ENCODE data around the gene PAFAH2. TPM values are rescaled to one million over a fixed set of nuclear protein-coding genes. Genes with fewer than 3 reads are reported as not detected.

Gene PAFAH2
- total and polyA plus RNA-seq, 2 of the 13 experiments (the other 11 are each of a cell fraction or from before 2014, with no cell fraction given), result 6.9 to 9.4 TPM

DNA sequence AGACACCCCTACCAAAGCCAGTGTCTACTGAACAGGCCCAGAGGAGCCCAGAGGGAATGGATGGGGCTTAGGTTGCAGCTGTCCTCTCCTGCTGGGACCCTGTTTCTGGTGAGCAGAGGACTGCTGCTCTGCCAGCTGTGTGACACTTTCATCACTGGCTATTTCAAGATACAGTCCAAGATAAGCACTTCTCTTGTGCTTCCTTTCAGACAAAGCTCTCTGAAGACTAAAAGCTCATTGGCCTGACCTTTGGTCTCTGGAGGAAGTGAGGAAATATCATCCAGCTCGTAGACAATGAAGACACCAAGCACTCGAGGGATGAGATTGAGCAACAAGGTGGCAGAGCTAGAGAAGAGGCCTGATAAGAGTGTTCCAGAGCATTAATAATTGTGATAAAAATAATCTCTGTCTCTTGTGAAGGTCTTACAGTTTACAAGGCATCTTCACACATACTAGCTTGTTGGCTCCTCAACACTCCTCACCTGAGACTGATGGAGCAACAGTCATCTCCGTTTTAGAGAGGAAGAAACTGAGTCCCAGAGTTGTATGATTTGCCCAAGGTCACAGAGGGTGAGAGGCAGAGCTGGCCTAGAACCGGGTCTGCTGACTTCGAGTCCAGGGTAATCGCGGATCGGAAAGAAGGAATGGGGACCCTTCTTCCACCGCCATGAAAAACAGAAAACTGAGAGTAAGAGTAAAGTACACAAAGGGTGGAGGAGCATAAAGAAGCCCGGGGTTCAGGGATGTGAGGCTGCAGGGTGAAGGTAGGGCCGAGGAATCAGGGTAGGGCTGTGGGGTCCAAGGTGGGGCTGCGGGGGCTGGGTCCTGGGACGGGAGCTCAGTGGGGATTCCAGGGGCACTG lies 666 bp downstream of the PAFAH2 start (continued):
- TF ChIP-seq ZNF768 (CRISPR knock-in tag; IDR thresholded peaks at IDR 0.05) (no peak), ZNF224 (CRISPR knock-in tag; IDR thresholded peaks at IDR 0.05) (no peak), GATAD1 (CRISPR knock-in tag; IDR thresholded peaks at IDR 0.05) (no peak), ZNF558 (CRISPR knock-in tag; IDR thresholded peaks at IDR 0.05; ENCODE audit: borderline replicate concordance) (no peak), ZSCAN21 (CRISPR knock-in tag; IDR thresholded peaks at IDR 0.05; ENCODE audit: borderline replicate concordance) (no peak), FOXC1 (CRISPR knock-in tag; IDR thresholded peaks at IDR 0.05; ENCODE audit: borderline replicate concordance) (no peak), KDM5B (CRISPR knock-in tag; IDR thresholded peaks at IDR 0.05; ENCODE audit: borderline replicate concordance) (no peak), RARG (CRISPR knock-in tag; IDR thresholded peaks at IDR 0.05; ENCODE audit: low read depth) (no peak), HDAC6 (IDR thresholded peaks at IDR 0.05; ENCODE audit: low read depth, low read length) (no peak)
- TF ChIP-seq, protein P1, sequence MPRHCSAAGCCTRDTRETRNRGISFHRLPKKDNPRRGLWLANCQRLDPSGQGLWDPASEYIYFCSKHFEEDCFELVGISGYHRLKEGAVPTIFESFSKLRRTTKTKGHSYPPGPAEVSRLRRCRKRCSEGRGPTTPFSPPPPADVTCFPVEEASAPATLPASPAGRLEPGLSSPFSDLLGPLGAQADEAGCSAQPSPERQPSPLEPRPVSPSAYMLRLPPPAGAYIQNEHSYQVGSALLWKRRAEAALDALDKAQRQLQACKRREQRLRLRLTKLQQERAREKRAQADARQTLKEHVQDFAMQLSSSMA (CRISPR knock-in tag; IDR thresholded peaks at IDR 0.05), result no peak
- TF ChIP-seq, protein P2, sequence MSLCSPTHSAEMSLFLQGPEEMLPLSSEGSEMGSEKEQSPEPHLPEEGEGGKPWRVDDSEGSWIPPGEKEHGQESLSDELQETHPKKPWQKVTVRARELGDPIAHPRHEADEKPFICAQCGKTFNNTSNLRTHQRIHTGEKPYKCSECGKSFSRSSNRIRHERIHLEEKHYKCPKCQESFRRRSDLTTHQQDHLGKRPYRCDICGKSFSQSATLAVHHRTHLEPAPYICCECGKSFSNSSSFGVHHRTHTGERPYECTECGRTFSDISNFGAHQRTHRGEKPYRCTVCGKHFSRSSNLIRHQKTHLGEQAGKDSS (CRISPR knock-in tag; IDR thresholded peaks at IDR 0.05; ENCODE audit: borderline replicate concordance, low read depth), result no peak
- TF ChIP-seq, protein P3, sequence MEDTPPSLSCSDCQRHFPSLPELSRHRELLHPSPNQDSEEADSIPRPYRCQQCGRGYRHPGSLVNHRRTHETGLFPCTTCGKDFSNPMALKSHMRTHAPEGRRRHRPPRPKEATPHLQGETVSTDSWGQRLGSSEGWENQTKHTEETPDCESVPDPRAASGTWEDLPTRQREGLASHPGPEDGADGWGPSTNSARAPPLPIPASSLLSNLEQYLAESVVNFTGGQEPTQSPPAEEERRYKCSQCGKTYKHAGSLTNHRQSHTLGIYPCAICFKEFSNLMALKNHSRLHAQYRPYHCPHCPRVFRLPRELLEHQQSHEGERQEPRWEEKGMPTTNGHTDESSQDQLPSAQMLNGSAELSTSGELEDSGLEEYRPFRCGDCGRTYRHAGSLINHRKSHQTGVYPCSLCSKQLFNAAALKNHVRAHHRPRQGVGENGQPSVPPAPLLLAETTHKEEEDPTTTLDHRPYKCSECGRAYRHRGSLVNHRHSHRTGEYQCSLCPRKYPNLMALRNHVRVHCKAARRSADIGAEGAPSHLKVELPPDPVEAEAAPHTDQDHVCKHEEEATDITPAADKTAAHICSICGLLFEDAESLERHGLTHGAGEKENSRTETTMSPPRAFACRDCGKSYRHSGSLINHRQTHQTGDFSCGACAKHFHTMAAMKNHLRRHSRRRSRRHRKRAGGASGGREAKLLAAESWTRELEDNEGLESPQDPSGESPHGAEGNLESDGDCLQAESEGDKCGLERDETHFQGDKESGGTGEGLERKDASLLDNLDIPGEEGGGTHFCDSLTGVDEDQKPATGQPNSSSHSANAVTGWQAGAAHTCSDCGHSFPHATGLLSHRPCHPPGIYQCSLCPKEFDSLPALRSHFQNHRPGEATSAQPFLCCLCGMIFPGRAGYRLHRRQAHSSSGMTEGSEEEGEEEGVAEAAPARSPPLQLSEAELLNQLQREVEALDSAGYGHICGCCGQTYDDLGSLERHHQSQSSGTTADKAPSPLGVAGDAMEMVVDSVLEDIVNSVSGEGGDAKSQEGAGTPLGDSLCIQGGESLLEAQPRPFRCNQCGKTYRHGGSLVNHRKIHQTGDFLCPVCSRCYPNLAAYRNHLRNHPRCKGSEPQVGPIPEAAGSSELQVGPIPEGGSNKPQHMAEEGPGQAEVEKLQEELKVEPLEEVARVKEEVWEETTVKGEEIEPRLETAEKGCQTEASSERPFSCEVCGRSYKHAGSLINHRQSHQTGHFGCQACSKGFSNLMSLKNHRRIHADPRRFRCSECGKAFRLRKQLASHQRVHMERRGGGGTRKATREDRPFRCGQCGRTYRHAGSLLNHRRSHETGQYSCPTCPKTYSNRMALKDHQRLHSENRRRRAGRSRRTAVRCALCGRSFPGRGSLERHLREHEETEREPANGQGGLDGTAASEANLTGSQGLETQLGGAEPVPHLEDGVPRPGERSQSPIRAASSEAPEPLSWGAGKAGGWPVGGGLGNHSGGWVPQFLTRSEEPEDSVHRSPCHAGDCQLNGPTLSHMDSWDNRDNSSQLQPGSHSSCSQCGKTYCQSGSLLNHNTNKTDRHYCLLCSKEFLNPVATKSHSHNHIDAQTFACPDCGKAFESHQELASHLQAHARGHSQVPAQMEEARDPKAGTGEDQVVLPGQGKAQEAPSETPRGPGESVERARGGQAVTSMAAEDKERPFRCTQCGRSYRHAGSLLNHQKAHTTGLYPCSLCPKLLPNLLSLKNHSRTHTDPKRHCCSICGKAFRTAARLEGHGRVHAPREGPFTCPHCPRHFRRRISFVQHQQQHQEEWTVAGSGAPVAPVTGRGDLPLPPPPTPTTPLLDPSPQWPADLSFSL (CRISPR knock-in tag; IDR thresholded peaks at IDR 0.05), result no peak
- TF ChIP-seq, protein P4, sequence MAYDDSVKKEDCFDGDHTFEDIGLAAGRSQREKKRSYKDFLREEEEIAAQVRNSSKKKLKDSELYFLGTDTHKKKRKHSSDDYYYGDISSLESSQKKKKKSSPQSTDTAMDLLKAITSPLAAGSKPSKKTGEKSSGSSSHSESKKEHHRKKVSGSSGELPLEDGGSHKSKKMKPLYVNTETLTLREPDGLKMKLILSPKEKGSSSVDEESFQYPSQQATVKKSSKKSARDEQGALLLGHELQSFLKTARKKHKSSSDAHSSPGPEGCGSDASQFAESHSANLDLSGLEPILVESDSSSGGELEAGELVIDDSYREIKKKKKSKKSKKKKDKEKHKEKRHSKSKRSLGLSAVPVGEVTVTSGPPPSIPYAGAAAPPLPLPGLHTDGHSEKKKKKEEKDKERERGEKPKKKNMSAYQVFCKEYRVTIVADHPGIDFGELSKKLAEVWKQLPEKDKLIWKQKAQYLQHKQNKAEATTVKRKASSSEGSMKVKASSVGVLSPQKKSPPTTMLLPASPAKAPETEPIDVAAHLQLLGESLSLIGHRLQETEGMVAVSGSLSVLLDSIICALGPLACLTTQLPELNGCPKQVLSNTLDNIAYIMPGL (CRISPR knock-in tag; IDR thresholded peaks at IDR 0.05; ENCODE audit: borderline replicate concordance in 1 of 2, low read depth in 1 of 2), result no peak; a peak in 2 of 4 replicates
- TF ChIP-seq, protein P5, sequence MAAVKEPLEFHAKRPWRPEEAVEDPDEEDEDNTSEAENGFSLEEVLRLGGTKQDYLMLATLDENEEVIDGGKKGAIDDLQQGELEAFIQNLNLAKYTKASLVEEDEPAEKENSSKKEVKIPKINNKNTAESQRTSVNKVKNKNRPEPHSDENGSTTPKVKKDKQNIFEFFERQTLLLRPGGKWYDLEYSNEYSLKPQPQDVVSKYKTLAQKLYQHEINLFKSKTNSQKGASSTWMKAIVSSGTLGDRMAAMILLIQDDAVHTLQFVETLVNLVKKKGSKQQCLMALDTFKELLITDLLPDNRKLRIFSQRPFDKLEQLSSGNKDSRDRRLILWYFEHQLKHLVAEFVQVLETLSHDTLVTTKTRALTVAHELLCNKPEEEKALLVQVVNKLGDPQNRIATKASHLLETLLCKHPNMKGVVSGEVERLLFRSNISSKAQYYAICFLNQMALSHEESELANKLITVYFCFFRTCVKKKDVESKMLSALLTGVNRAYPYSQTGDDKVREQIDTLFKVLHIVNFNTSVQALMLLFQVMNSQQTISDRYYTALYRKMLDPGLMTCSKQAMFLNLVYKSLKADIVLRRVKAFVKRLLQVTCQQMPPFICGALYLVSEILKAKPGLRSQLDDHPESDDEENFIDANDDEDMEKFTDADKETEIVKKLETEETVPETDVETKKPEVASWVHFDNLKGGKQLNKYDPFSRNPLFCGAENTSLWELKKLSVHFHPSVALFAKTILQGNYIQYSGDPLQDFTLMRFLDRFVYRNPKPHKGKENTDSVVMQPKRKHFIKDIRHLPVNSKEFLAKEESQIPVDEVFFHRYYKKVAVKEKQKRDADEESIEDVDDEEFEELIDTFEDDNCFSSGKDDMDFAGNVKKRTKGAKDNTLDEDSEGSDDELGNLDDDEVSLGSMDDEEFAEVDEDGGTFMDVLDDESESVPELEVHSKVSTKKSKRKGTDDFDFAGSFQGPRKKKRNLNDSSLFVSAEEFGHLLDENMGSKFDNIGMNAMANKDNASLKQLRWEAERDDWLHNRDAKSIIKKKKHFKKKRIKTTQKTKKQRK (IDR thresholded peaks at IDR 0.05; ENCODE audit: low read length), result no peak
